ENCODE measurements around the gene ENPP7. TPM values are rescaled to one million over a fixed set of nuclear protein-coding genes. Genes with fewer than 3 reads are reported as not detected.

ENPP7 gene
- total RNA-seq, 2 donors from 2014 or later = not detected

- TF ChIP-seq CTCF (IDR thresholded peaks at IDR 0.05) = no peak
- TF ChIP-seq POLR2A (IDR thresholded peaks at IDR 0.05) = no peak
- no peak overlapping the region for H3K4me3 ChIP-seq
- H3K4me1 ChIP-seq = peaks cover 46% of the 10 kb centered on the region
- ATAC-seq (no peak), DNase-seq (no peak)
- no peaks in the 10 kb centered on the region for H3K36me3 ChIP-seq (replicated peaks in 1 of 2; ENCODE audit: insufficient read depth in 1 of 2, low read depth in 2 of 2)
- H3K27me3 ChIP-seq = no peaks in the 10 kb centered on the region
- peak overlapping the region; percentile 9 to 62 (median 34) for H3K27ac ChIP-seq
- WGBS, 2 donors = 33 to 36% methylated on average over 2 to 8 of the region's 8 CpGs
- intact Hi-C loops (cut with DNase I) = no loop called here
- H3K9me3 ChIP-seq = no peaks in the 10 kb centered on the region
These were observed 43.8 kb downstream of the ENPP7 start for GRCh38 chr17:79774561-79774975.

DNA sequence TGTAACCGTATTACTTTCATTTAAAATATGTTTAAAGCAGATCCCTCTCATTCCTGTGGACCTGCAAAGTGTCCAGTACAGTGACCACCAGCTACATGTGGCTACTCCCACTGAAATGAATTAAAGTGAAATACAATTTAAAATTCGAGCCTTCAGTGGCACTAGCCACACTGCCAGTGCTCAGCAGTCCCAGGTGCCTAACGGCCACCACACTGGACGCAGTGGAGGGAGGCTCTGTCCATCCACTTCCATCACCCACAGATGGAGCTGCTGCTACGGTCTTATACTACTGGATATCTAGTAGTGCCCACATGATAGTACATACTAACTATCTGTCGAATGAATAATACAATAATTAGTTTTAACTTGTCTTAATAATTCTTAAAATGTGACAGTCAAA lies 44.9 kb downstream of the ENPP7 start:
- Histone ChIP-seq H3K9me3 (no peaks in the 10 kb centered on the region), H3K36me3 (replicated peaks in 1 of 2; ENCODE audit: insufficient read depth in 1 of 2, low read depth in 2 of 2) (no peaks in the 10 kb centered on the region), H3K4me3 (no peak overlapping the region), H3K27me3 (no peaks in the 10 kb centered on the region), H3K27ac (peak overlapping the region in 2 of 4 donors; percentile 60 to 62), H3K4me1 (peaks cover 46% of the 10 kb centered on the region)
- ATAC-seq (no peak), DNase-seq (no peak)
- intact Hi-C loops (cut with DNase I) = no loop called here
- TF ChIP-seq CTCF (IDR thresholded peaks at IDR 0.05) = no peak
- TF ChIP-seq POLR2A (IDR thresholded peaks at IDR 0.05) = no peak
- 44 to 54% methylated on average over 6 of the region's 6 CpGs for WGBS, 2 donors

GRCh38 chr17:79776376-79777119 lies 45.8 kb downstream of the ENPP7 start:
- H3K36me3 ChIP-seq (replicated peaks in 1 of 2; ENCODE audit: insufficient read depth in 1 of 2, low read depth in 2 of 2) = no peaks in the 10 kb centered on the region
- intact Hi-C loops (cut with DNase I) = no loop called here
- TF ChIP-seq POLR2A (IDR thresholded peaks at IDR 0.05) (no peak), CTCF (IDR thresholded peaks at IDR 0.05) (no peak)
- H3K4me1 ChIP-seq = peaks cover 46% of the 10 kb centered on the region
- WGBS, 2 donors = 37 to 41% methylated on average over 11 of the region's 11 CpGs
- DNase-seq (no peak), ATAC-seq (no peak)
- no peaks in the 10 kb centered on the region for H3K9me3 ChIP-seq
- peak overlapping the region in 3 of 4 donors; percentile 53 to 63 (median 60) for H3K27ac ChIP-seq
- H3K4me3 ChIP-seq = no peak overlapping the region
- no peaks in the 10 kb centered on the region for H3K27me3 ChIP-seq

DNA sequence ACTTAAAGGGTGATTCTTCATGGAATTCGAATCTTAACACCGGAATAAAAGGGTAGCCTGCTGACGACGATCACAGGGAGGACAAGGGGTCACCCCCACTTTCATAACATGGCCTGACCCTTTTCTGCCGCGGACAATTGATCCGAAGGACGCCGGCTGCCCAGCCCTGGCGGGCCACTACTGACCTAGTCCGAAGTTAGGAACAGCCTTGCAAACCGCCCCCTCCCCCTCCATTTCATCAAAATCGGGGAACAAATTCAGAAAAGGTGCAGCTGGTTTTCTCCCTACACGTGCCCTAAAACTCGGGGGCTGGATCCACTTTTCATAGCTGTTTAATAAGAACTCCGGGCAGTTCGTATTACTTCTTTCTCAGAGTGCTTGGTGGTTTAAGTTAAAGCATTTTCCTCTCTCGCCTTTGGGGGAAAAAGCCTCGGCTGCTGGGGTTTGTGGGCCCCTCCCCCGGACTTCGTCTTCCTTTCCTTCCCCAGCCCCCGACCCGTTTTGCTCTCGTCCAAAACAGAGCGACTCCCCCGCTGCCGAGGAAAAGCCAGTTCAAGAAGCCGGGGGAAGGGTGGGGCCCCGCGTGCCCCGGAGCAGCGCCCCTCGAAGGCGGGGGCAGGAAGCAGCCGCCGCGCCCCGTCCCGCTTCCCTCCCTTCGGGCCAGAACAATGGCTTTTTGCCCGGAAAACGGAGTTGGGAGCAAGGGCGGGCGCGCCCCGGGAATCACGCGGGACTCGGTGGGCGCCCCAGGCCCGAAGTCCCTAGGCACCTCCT lies 46.6 kb downstream of the ENPP7 start:
- Histone ChIP-seq H3K27me3 (no peaks in the 10 kb centered on the region), H3K27ac (peak overlapping the region in 3 of 4 donors; percentile 53 to 63 (median 60)), H3K9me3 (no peaks in the 10 kb centered on the region), H3K36me3 (replicated peaks in 1 of 2; ENCODE audit: insufficient read depth in 1 of 2, low read depth in 2 of 2) (no peaks in the 10 kb centered on the region), H3K4me1 (peaks cover 46% of the 10 kb centered on the region), H3K4me3 (no peak overlapping the region)
- peak in 2 of 7 experiments; percentile 13 to 20 for TF ChIP-seq CTCF (IDR thresholded peaks at IDR 0.05)
- no peak for TF ChIP-seq POLR2A (IDR thresholded peaks at IDR 0.05)
- peak; percentile 47 for ATAC-seq
- WGBS, 2 donors = 3 to 7% methylated on average over 43 to 50 of the region's 51 CpGs
- DNase-seq = peak; percentile 49 to 64 (median 55)
- intact Hi-C loops (cut with DNase I) = no loop called here
